SJCRH30 (cell line): ENCODE measurements around the gene BUD13. TPM values are rescaled to one million over a fixed set of nuclear protein-coding genes. Genes with fewer than 3 reads are reported as not detected.

Source experiments
- DNase-seq, 2 experiments: peaks; one replicate each; pipeline ENCODE4 v3.0.0-alpha.2; 2015 to 2020
- H3K27ac ChIP-seq: fragments of 250-450 bp; sonication (Bioruptor Pico); 2 replicates; pipeline ENCODE4 v1.5.1; 2020; ENCODE audit warnings: mild to moderate bottlenecking, moderate library complexity
- H3K27me3 ChIP-seq: fragments of 250-450 bp; sonication (Bioruptor Pico); 2 replicates; pipeline ENCODE4 v1.5.1; 2020; ENCODE audit warnings: mild to moderate bottlenecking, moderate library complexity
- H3K36me3 ChIP-seq: fragments of 250-450 bp; sonication (Bioruptor Pico); 2 replicates; pipeline ENCODE4 v1.5.1; 2020; ENCODE audit warnings: mild to moderate bottlenecking, moderate library complexity
- H3K4me1 ChIP-seq: fragments of 250-450 bp; sonication (Bioruptor Pico); 2 replicates; pipeline ENCODE4 v1.5.1; 2020; ENCODE audit warnings: mild to moderate bottlenecking, moderate library complexity
- H3K4me3 ChIP-seq: fragments of 250-450 bp; sonication (Bioruptor Pico); 2 replicates; pipeline ENCODE4 v1.5.1; 2020; ENCODE audit warnings: mild to moderate bottlenecking, moderate library complexity
- H3K9me3 ChIP-seq: fragments of 250-450 bp; sonication (Bioruptor Pico); replicated peaks from 2 replicates; pipeline ENCODE4 v1.5.1; 2020; ENCODE audit warnings: mild to moderate bottlenecking, moderate library complexity
- total RNA-seq: library from RNA; depleted of rRNA; stranded (reverse); fragments of >200 nt; shearing (Covaris generic); gene quantifications from 2 replicates; pipeline ENCODE4 v1.2.3, GENCODE V29; 2014

The BUD13 gene
- total RNA-seq, 1 experiment from 2014 or later, result 21.6 TPM

GRCh38 chr11:116740741-116741140 lies 32.0 kb downstream of the BUD13 start:
- Histone ChIP-seq H3K27ac (no peak overlapping the region), H3K27me3 (no peaks in the 10 kb centered on the region), H3K4me1 (no peaks in the 10 kb centered on the region), H3K4me3 (no peak overlapping the region), H3K36me3 (0 out of 2 replicates have a peak, but pooled peaks cover 1% of the 10 kb centered on the region), H3K9me3 (no peaks in the 10 kb centered on the region)
- DNase-seq, result no peak

- Histone ChIP-seq H3K4me3 (no peak overlapping the region), H3K27ac (no peak overlapping the region), H3K4me1 (no peaks in the 10 kb centered on the region)
Measured at GRCh38 chr11:116738975-116739374, 33.8 kb downstream of the BUD13 start.

DNA sequence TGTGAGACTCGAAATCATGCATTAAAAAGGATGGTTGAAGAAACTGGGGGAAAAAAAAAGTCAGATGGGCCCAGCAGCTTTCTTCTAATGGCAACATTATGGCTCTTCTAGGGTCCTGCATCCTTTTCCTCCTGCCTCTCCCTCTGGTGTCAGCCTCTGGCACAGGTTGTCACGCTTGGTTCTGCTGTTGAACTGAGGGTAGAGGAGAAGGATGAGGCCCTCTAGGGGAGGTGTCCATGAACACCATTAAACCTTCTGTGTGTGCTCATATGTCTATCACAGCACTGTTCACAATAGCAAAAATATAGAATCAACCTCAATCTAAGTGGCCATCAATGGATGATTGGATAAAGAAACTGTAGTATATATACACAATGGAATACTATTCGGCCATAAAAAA lies 36.0 kb downstream of the BUD13 start:
- H3K27ac ChIP-seq, result no peak overlapping the region
- H3K4me3 ChIP-seq, result no peak overlapping the region
- no peaks in the 10 kb centered on the region for H3K27me3 ChIP-seq
- no peaks in the 10 kb centered on the region for H3K4me1 ChIP-seq
- no peak for DNase-seq
- no peaks in the 10 kb centered on the region for H3K9me3 ChIP-seq
- no peaks in the 10 kb centered on the region for H3K36me3 ChIP-seq

More at GRCh38 chr11:116738975-116739374, 33.8 kb downstream of the BUD13 start:
- no peaks in the 10 kb centered on the region for H3K27me3 ChIP-seq
- no peak for DNase-seq
- no peaks in the 10 kb centered on the region for H3K36me3 ChIP-seq
- H3K9me3 ChIP-seq, result no peaks in the 10 kb centered on the region

DNA sequence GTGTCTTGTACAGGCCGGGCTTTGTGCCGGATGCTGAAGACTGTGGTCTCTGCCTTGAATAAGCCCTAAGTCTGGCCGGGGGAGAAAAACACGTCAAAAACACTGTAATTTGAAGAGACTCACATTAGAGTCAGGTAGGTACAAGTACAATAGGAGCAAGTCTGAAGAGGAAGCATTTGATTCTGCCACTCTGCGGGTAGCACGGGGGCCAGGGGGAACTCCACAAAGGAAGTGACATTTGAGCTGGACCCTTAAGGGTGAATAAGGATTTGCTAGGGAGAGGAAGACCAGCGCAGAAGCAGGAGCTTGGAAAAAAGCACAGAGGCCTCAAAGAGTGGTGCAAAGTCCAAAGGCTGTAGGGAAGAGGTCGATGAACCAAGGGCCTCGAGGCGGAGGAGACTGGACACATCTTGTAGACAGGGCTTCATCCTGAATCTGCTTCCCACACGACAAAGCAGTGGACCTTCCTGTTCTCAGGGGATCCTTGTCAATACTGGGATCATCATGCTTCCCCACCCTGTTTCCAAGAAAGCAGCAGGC lies 38.7 kb downstream of the BUD13 start:
- no peaks in the 10 kb centered on the region for H3K4me1 ChIP-seq
- H3K27me3 ChIP-seq, result no peaks in the 10 kb centered on the region
- DNase-seq, result no peak
- H3K9me3 ChIP-seq, result no peaks in the 10 kb centered on the region
- no peaks in the 10 kb centered on the region for H3K36me3 ChIP-seq
- no peak overlapping the region for H3K4me3 ChIP-seq
- H3K27ac ChIP-seq, result no peak overlapping the region

GRCh38 chr11:116733043-116733755 lies 39.6 kb downstream of the BUD13 start:
- DNase-seq, result no peak
- Histone ChIP-seq H3K36me3 (no peaks in the 10 kb centered on the region), H3K4me1 (no peaks in the 10 kb centered on the region), H3K27me3 (no peaks in the 10 kb centered on the region), H3K4me3 (no peak overlapping the region), H3K27ac (no peak overlapping the region), H3K9me3 (no peaks in the 10 kb centered on the region)

GRCh38 chr11:116732271-116733042 lies 40.3 kb downstream of the BUD13 start:
- Histone ChIP-seq H3K4me3 (no peak overlapping the region), H3K9me3 (no peaks in the 10 kb centered on the region), H3K4me1 (no peaks in the 10 kb centered on the region), H3K36me3 (no peaks in the 10 kb centered on the region), H3K27ac (no peak overlapping the region), H3K27me3 (no peaks in the 10 kb centered on the region)
- peak; percentile 59 to 81 for DNase-seq

GRCh38 chr11:116731821-116732220 lies 41.0 kb downstream of the BUD13 start:
- Histone ChIP-seq H3K4me1 (no peaks in the 10 kb centered on the region), H3K9me3 (no peaks in the 10 kb centered on the region), H3K36me3 (no peaks in the 10 kb centered on the region), H3K4me3 (no peak overlapping the region), H3K27ac (no peak overlapping the region), H3K27me3 (no peaks in the 10 kb centered on the region)
- DNase-seq, result no peak

GRCh38 chr11:116731097-116731761 lies 41.6 kb downstream of the BUD13 start:
- H3K27me3 ChIP-seq, result no peaks in the 10 kb centered on the region
- peak; percentile 43 to 47 for DNase-seq
- H3K27ac ChIP-seq, result no peak overlapping the region
- no peaks in the 10 kb centered on the region for H3K9me3 ChIP-seq
- H3K4me3 ChIP-seq, result no peak overlapping the region
- no peaks in the 10 kb centered on the region for H3K4me1 ChIP-seq
- H3K36me3 ChIP-seq, result no peaks in the 10 kb centered on the region

- H3K9me3 ChIP-seq, result no peaks in the 10 kb centered on the region
- no peaks in the 10 kb centered on the region for H3K4me1 ChIP-seq
- no peaks in the 10 kb centered on the region for H3K36me3 ChIP-seq
- DNase-seq, result no peak
- no peak overlapping the region for H3K27ac ChIP-seq
- H3K27me3 ChIP-seq, result no peaks in the 10 kb centered on the region
- H3K4me3 ChIP-seq, result no peak overlapping the region
Measured at GRCh38 chr11:116730601-116731000, 42.2 kb downstream of the BUD13 start.

GRCh38 chr11:116730241-116730561 lies 42.6 kb downstream of the BUD13 start:
- Histone ChIP-seq H3K4me3 (no peak overlapping the region), H3K27me3 (no peaks in the 10 kb centered on the region), H3K36me3 (no peaks in the 10 kb centered on the region)

GRCh38 chr11:116729501-116730240 lies 43.1 kb downstream of the BUD13 start:
- Histone ChIP-seq H3K27ac (no peak overlapping the region), H3K4me1 (no peaks in the 10 kb centered on the region), H3K4me3 (no peak overlapping the region), H3K9me3 (no peaks in the 10 kb centered on the region), H3K36me3 (no peaks in the 10 kb centered on the region), H3K27me3 (no peaks in the 10 kb centered on the region)
- DNase-seq, result no peak

More at GRCh38 chr11:116730241-116730561, 42.6 kb downstream of the BUD13 start:
- Histone ChIP-seq H3K4me1 (no peaks in the 10 kb centered on the region), H3K9me3 (no peaks in the 10 kb centered on the region), H3K27ac (no peak overlapping the region)
- no peak for DNase-seq

- Histone ChIP-seq H3K27ac (no peak overlapping the region), H3K9me3 (no peaks in the 10 kb centered on the region), H3K4me1 (no peaks in the 10 kb centered on the region), H3K27me3 (no peaks in the 10 kb centered on the region), H3K4me3 (no peak overlapping the region), H3K36me3 (no peaks in the 10 kb centered on the region)
- peak; percentile 22 to 34 for DNase-seq
Measured at GRCh38 chr11:116727990-116728389, 44.8 kb downstream of the BUD13 start.

GRCh38 chr11:116725434-116726221 lies 47.2 kb downstream of the BUD13 start:
- Histone ChIP-seq H3K27ac (no peak overlapping the region), H3K9me3 (no peaks in the 10 kb centered on the region), H3K36me3 (no peaks in the 10 kb centered on the region), H3K4me3 (no peak overlapping the region), H3K27me3 (no peaks in the 10 kb centered on the region), H3K4me1 (no peaks in the 10 kb centered on the region)
- no peak for DNase-seq

GRCh38 chr11:116724813-116725212 lies 48.0 kb downstream of the BUD13 start:
- Histone ChIP-seq H3K36me3 (no peaks in the 10 kb centered on the region), H3K4me1 (no peaks in the 10 kb centered on the region), H3K9me3 (no peaks in the 10 kb centered on the region), H3K27ac (no peak overlapping the region), H3K27me3 (no peaks in the 10 kb centered on the region), H3K4me3 (no peak overlapping the region)
- DNase-seq, result no peak
